PFSK-1 (cell line): ENCODE results near the gene ZNF320.

Experiments
- TAF1 ChIP-seq: IDR thresholded peaks from 2 replicates; pipeline ENCODE4 v1.6.1; 2012; ENCODE audit warnings: low read length, control low read depth, borderline replicate concordance; ENCODE audit not compliant: insufficient read depth
- TF ChIP-seq, protein P1 (sequence below), 2 experiments: IDR thresholded peaks; 2 replicates each; pipeline versions ENCODE4 v1.6.1 to v1.8.0; 2011 to 2012; ENCODE audit warnings: low read depth in 2 of 2, low read length in 2 of 2, control low read depth in 1 of 2, inconsistent platforms in 1 of 2, mild to moderate bottlenecking in 1 of 2, moderate library complexity in 1 of 2; ENCODE audit not compliant: insufficient read depth in 1 of 2

DNA sequence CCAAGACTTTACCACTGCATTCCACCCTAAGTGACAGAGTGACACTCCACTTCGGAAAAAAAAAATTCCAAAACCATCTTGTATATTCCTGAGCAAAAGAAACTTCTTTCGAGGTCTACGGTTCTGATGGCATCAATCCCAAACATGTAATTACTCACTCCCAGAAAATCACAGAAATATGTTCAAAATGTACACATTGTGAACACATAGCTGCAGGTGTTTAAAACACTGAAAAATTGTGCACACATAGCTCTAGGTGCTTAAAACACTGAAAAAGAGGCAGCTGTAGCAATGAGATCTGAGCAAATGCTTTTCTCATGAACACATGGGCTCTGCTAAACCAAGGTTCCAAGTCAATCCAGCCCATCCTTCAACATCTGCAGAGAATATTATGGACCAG lies 26.0 kb downstream of the ZNF320 start:
- TF ChIP-seq, protein P1, sequence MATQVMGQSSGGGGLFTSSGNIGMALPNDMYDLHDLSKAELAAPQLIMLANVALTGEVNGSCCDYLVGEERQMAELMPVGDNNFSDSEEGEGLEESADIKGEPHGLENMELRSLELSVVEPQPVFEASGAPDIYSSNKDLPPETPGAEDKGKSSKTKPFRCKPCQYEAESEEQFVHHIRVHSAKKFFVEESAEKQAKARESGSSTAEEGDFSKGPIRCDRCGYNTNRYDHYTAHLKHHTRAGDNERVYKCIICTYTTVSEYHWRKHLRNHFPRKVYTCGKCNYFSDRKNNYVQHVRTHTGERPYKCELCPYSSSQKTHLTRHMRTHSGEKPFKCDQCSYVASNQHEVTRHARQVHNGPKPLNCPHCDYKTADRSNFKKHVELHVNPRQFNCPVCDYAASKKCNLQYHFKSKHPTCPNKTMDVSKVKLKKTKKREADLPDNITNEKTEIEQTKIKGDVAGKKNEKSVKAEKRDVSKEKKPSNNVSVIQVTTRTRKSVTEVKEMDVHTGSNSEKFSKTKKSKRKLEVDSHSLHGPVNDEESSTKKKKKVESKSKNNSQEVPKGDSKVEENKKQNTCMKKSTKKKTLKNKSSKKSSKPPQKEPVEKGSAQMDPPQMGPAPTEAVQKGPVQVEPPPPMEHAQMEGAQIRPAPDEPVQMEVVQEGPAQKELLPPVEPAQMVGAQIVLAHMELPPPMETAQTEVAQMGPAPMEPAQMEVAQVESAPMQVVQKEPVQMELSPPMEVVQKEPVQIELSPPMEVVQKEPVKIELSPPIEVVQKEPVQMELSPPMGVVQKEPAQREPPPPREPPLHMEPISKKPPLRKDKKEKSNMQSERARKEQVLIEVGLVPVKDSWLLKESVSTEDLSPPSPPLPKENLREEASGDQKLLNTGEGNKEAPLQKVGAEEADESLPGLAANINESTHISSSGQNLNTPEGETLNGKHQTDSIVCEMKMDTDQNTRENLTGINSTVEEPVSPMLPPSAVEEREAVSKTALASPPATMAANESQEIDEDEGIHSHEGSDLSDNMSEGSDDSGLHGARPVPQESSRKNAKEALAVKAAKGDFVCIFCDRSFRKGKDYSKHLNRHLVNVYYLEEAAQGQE (IDR thresholded peaks at IDR 0.05; ENCODE audit: insufficient read depth in 1 of 2, low read depth in 2 of 2, low read length in 2 of 2) = no peak
- TF ChIP-seq TAF1 = no peak
